ENCODE data around the gene CYP11A1.

- no peak for TF ChIP-seq CTCF (IDR thresholded peaks at IDR 0.05; ENCODE audit: insufficient read depth, low read depth, low read length)
- no peak for TF ChIP-seq EZH2 (IDR thresholded peaks at IDR 0.05; ENCODE audit: insufficient read depth, low read length)
Observed at GRCh38 chr15:74333662-74334061, 33.8 kb downstream of the CYP11A1 start.
